Neural cell (in vitro differentiated cells): ENCODE data around the gene CPAMD8. TPM values are rescaled to one million over a fixed set of nuclear protein-coding genes. Genes with fewer than 3 reads are reported as not detected.

Experiments
- H2AFZ ChIP-seq: fragments of 200-600, 300-800 bp; sonication (generic), shearing (Covaris generic); 2 replicates; pipeline ENCODE4 v1.6.0; 2014; ENCODE audit warnings: low read depth, mild to moderate bottlenecking, antibody characterized with exemption, low read length, moderate library complexity
- H3F3A ChIP-seq: fragments of 200-600 bp; shearing (Covaris generic); 2 replicates; pipeline ENCODE4 v1.6.1; 2016; ENCODE audit warnings: mild to moderate bottlenecking, moderate library complexity, mixed read lengths, antibody characterized with exemption, low read length; ENCODE audit not compliant: insufficient read depth, poor library complexity, severe bottlenecking
- H3K27ac ChIP-seq: fragments of 200-600, 300-800 bp; sonication (generic), shearing (Covaris generic); 2 replicates; pipeline ENCODE4 v1.5.1; 2014; ENCODE audit warnings: mild to moderate bottlenecking, low read length, moderate library complexity
- H3K27me3 ChIP-seq: fragments of 300-800, 200-600 bp; sonication (generic), shearing (Covaris generic); 2 replicates; pipeline ENCODE4 v1.6.0; 2014; ENCODE audit warnings: mild to moderate bottlenecking, low read depth, low read length, moderate library complexity; ENCODE audit not compliant: insufficient read depth
- H3K36me3 ChIP-seq: fragments of 300-800, 200-600 bp; sonication (generic), shearing (Covaris generic); 2 replicates; pipeline ENCODE4 v1.5.1; 2014; ENCODE audit warnings: mild to moderate bottlenecking, antibody characterized with exemption, low read length, moderate library complexity; ENCODE audit not compliant: insufficient read depth
- H3K4me2 ChIP-seq: fragments of 300-800, 200-600 bp; sonication (generic), shearing (Covaris generic); 2 replicates; pipeline ENCODE4 v1.6.0; 2014; ENCODE audit warnings: mild to moderate bottlenecking, low read length
- H3K4me3 ChIP-seq: fragments of 300-800, 200-600 bp; sonication (generic), shearing (Covaris generic); 2 replicates; pipeline ENCODE4 v1.5.1; 2014; ENCODE audit warnings: mild to moderate bottlenecking, low read length, moderate library complexity
- H3K79me2 ChIP-seq: fragments of 200-600 bp; shearing (Covaris generic); replicated peaks from 2 replicates; pipeline ENCODE4 v1.6.0; 2014; ENCODE audit warnings: mild to moderate bottlenecking, low read length, moderate library complexity; ENCODE audit not compliant: insufficient read depth
- H3K9ac ChIP-seq: fragments of 300-800, 200-600 bp; sonication (generic), shearing (Covaris generic); 2 replicates; pipeline ENCODE4 v1.6.1; 2016; ENCODE audit warnings: mild to moderate bottlenecking, low read length, mixed read lengths
- H3K9me2 ChIP-seq: fragments of 200-600 bp; shearing (Covaris generic); 2 replicates; pipeline ENCODE4 v1.6.1; 2016; ENCODE audit warnings: mild to moderate bottlenecking, low read length, mixed read lengths; ENCODE audit not compliant: insufficient read depth
- H3K9me3 ChIP-seq: fragments of 200-600, 300-800 bp; sonication (generic), shearing (Covaris generic); 2 replicates; pipeline ENCODE4 v1.6.1; 2016; ENCODE audit warnings: mild to moderate bottlenecking, mixed run types, low read length, moderate library complexity, mixed read lengths
- H4K20me1 ChIP-seq: fragments of 200-600 bp; shearing (Covaris generic); 2 replicates; pipeline ENCODE4 v1.6.1; 2016; ENCODE audit warnings: mild to moderate bottlenecking, mixed run types; ENCODE audit not compliant: insufficient read depth
- CTCF ChIP-seq: fragments of 450-650 bp; IDR thresholded peaks from 2 replicates; pipeline ENCODE4 v1.5.1; 2014; ENCODE audit warnings: antibody characterized with exemption, mild to moderate bottlenecking, moderate library complexity; ENCODE audit not compliant: poor library complexity, severe bottlenecking
- EP300 ChIP-seq: fragments of 450-650 bp; conservative IDR thresholded peaks from 2 replicates; pipeline ENCODE4 v1.6.1; 2014; ENCODE audit warnings: antibody characterized with exemption, mild to moderate bottlenecking, moderate library complexity; ENCODE audit not compliant: poor library complexity, severe bottlenecking
- EZH2 ChIP-seq: fragments of 200-600, 300-800 bp; shearing (Covaris generic), sonication (generic); IDR thresholded peaks from 2 replicates; pipeline ENCODE4 v1.6.1; 2014; ENCODE audit warnings: antibody characterized with exemption, low read length, borderline replicate concordance, mild to moderate bottlenecking; ENCODE audit not compliant: insufficient read depth, poor library complexity, severe bottlenecking
- MXI1 ChIP-seq: fragments of 450-650 bp; conservative IDR thresholded peaks from 2 replicates; pipeline ENCODE4 v1.6.1; 2014; ENCODE audit warnings: antibody characterized with exemption, mild to moderate bottlenecking; ENCODE audit not compliant: poor library complexity, severe bottlenecking
- POLR2AphosphoS5 ChIP-seq: IDR thresholded peaks from 2 replicates; pipeline ENCODE4 v1.6.1; 2012
- RAD21 ChIP-seq: fragments of 450-650 bp; conservative IDR thresholded peaks from 2 replicates; pipeline ENCODE4 v1.6.1; 2014; ENCODE audit warnings: antibody characterized with exemption, mild to moderate bottlenecking, moderate library complexity
- REST ChIP-seq: IDR thresholded peaks from 2 replicates; pipeline ENCODE4 v1.6.1; 2012; ENCODE audit warnings: borderline replicate concordance
- SMC3 ChIP-seq: fragments of 450-650 bp; conservative IDR thresholded peaks from 2 replicates; pipeline ENCODE4 v1.6.1; 2014; ENCODE audit warnings: antibody characterized with exemption, mild to moderate bottlenecking, moderate library complexity; ENCODE audit not compliant: poor library complexity
- TAF1 ChIP-seq: IDR thresholded peaks from 2 replicates; pipeline ENCODE4 v1.6.1; 2012; ENCODE audit warnings: low read depth
- polyA plus RNA-seq: library from polyadenylated mRNA; depleted of rRNA; stranded (reverse); fragments of >200 nt; gene quantifications from 2 replicates; pipeline ENCODE4 v1.2.3, GENCODE V29; 2014

Gene CPAMD8
- polyA plus RNA-seq, 1 donor from 2014 or later, result 1.9 TPM

GRCh38 chr19:16850133-16850532 lies 176.5 kb downstream of the CPAMD8 start:
- Histone ChIP-seq H3F3A (no peaks in the 10 kb centered on the region), H3K4me2 (no peak overlapping the region), H2AFZ (no peak overlapping the region), H3K9me2 (no peaks in the 10 kb centered on the region), H3K4me3 (no peak overlapping the region), H3K79me2 (no peaks in the 10 kb centered on the region), H4K20me1 (no peaks in the 10 kb centered on the region), H3K36me3 (no peaks in the 10 kb centered on the region), H3K27me3 (no peaks in the 10 kb centered on the region), H3K27ac (no peak overlapping the region), H3K9ac (no peak overlapping the region), H3K9me3 (no peaks in the 10 kb centered on the region)
- TF ChIP-seq TAF1 (no peak), CTCF (no peak), REST (no peak), EZH2 (no peak)

GRCh38 chr19:16849168-16849567 lies 177.4 kb downstream of the CPAMD8 start:
- H3K4me3 ChIP-seq, result no peak overlapping the region
- H3K27me3 ChIP-seq, result no peaks in the 10 kb centered on the region
- TF ChIP-seq POLR2AphosphoS5, result no peak
- TF ChIP-seq CTCF, result no peak
- no peak for TF ChIP-seq MXI1
- TF ChIP-seq REST, result no peak
- TF ChIP-seq TAF1, result no peak
- TF ChIP-seq SMC3, result no peak
- TF ChIP-seq EP300, result no peak
- no peak for TF ChIP-seq EZH2
- TF ChIP-seq RAD21, result no peak
- no peaks in the 10 kb centered on the region for H3K9me3 ChIP-seq
- no peaks in the 10 kb centered on the region for H3K9me2 ChIP-seq
- no peak overlapping the region for H2AFZ ChIP-seq
- no peak overlapping the region for H3K9ac ChIP-seq
- H3K36me3 ChIP-seq, result no peaks in the 10 kb centered on the region
- no peaks in the 10 kb centered on the region for H3F3A ChIP-seq
- no peak overlapping the region for H3K4me2 ChIP-seq
- H3K79me2 ChIP-seq, result no peaks in the 10 kb centered on the region
- H3K27ac ChIP-seq, result no peak overlapping the region
- H4K20me1 ChIP-seq, result no peaks in the 10 kb centered on the region
